Mesodermal cell (in vitro differentiated cells): ENCODE data around the gene PARP2.
"Not testable (repeated sequence)": the region's sequence is repeated elsewhere in the genome, so short reads cannot be mapped to it uniquely, and the experiment has no call there.

ENCODE experiments used
- H3K27ac ChIP-seq: 2 replicates; pipeline ENCODE4 v1.7.0; 2013; ENCODE audit warnings: mild to moderate bottlenecking, low read depth, low read length, moderate library complexity; ENCODE audit not compliant: severe bottlenecking
- H3K36me3 ChIP-seq: 2 replicates; pipeline ENCODE4 v1.7.1; 2013; ENCODE audit warnings: mild to moderate bottlenecking, low read length, moderate library complexity; ENCODE audit not compliant: control insufficient read depth, insufficient read depth
- H3K4me1 ChIP-seq: one replicate; pipeline ENCODE4 v1.7.1; 2013; ENCODE audit warnings: mild to moderate bottlenecking, low read length; ENCODE audit not compliant: insufficient read depth, control insufficient read depth, poor library complexity, severe bottlenecking
- H3K4me3 ChIP-seq: 2 replicates; pipeline ENCODE4 v1.7.0; 2013; ENCODE audit warnings: low read length, control low read depth, mild to moderate bottlenecking; ENCODE audit not compliant: insufficient read depth, poor library complexity, severe bottlenecking; ENCODE audit errors: extremely low read depth
- H3K9me3 ChIP-seq: 2 replicates; pipeline ENCODE4 v1.7.1; 2013; ENCODE audit warnings: mild to moderate bottlenecking, low read length, moderate library complexity; ENCODE audit not compliant: control insufficient read depth
- WGBS, 2 experiments: methylation state at CpG; one replicate each; pipeline ENCODE4 v1.1.5; 2013; ENCODE audit warnings: missing lambda C conversion rate in 2 of 2; ENCODE audit not compliant: insufficient coverage in 2 of 2; 5-methylcytosine and 5-hydroxymethylcytosine counted together

PARP2 gene

GRCh38 chr14:20328705-20329104 lies 14.7 kb upstream of the PARP2 start:
- peaks cover 57% of the 10 kb centered on the region for H3K36me3 ChIP-seq
- no peaks in the 10 kb centered on the region for H3K9me3 ChIP-seq
- no peak overlapping the region for H3K27ac ChIP-seq
- no peak overlapping the region for H3K4me3 ChIP-seq
- WGBS, 2 experiments: 60 to 83% methylated on average over 1 of the region's 2 CpGs
- peaks cover 7% of the 10 kb centered on the region for H3K4me1 ChIP-seq

- H3K4me1 ChIP-seq: peaks cover 7% of the 10 kb centered on the region
- H3K9me3 ChIP-seq: no peaks in the 10 kb centered on the region
- peaks cover 51% of the 10 kb centered on the region for H3K36me3 ChIP-seq
- no peak overlapping the region for H3K4me3 ChIP-seq
- WGBS, 2 experiments: no CpG with 5 or more reads among the region's 2 CpGs
- no peak overlapping the region for H3K27ac ChIP-seq
Observed at GRCh38 chr14:20329355-20329754, 14.1 kb upstream of the PARP2 start.

DNA sequence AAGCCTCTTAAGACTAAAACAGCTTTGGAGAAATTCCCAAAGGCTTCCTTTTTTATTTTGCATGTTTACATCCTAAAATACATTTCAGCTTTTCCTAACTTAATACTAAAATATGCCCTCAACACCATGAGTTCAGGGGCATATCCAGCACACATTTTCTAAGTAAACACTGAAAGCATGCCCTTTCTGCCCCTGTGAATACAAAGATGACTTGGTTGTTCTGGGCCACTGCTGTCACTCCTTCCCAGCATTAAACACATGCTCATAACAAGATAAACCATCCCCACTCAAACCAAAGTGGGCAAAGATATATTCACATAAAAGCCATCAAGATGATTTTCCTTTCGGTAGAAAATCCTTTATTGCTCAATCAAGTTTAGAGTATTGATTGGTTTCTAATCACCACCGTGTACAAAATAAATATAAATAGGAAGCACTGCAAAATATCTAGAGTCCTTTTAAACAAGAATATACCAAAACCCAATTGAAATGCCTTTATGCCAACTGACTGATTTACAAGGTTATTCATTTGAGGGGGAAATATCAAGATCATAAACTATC lies 12.3 kb upstream of the PARP2 start:
- H3K36me3 ChIP-seq: peaks cover 37% of the 10 kb centered on the region
- no peaks in the 10 kb centered on the region for H3K9me3 ChIP-seq
- peak overlapping the region; percentile 80 for H3K4me3 ChIP-seq
- WGBS, 2 experiments: no CpG with 5 or more reads among the region's 2 CpGs
- no peak overlapping the region for H3K27ac ChIP-seq
- H3K4me1 ChIP-seq: peaks cover 7% of the 10 kb centered on the region

GRCh38 chr14:20332431-20332787 lies 11.0 kb upstream of the PARP2 start:
- peaks cover 26% of the 10 kb centered on the region for H3K36me3 ChIP-seq
- WGBS, 2 experiments: 0% methylated on average over 3 to 4 of the region's 4 CpGs
- H3K9me3 ChIP-seq: no peaks in the 10 kb centered on the region
- peak overlapping the region; percentile 80 for H3K4me3 ChIP-seq
- peaks cover 7% of the 10 kb centered on the region for H3K4me1 ChIP-seq
- peak overlapping the region; percentile 88 for H3K27ac ChIP-seq

- Histone ChIP-seq H3K36me3 (peaks cover 22% of the 10 kb centered on the region), H3K4me3 (peak within 1 kb of the TSS; percentile 80), H3K27ac (peak within 1 kb of the TSS; percentile 88), H3K9me3 (no peaks in the 10 kb centered on the region), H3K4me1 (peaks cover 5% of the 10 kb centered on the region)
- WGBS, 2 experiments: 0% methylated on average over 5 to 12 of the region's 19 CpGs
Observed at GRCh38 chr14:20332788-20333493, 10.5 kb upstream of the PARP2 start, which contains the start of gene CCNB1IP1. Gene CCNB1IP1, minus strand, starts transcription at chr14:20333279. Its CDS starts 16,756 bp downstream, at chr14:20316523.

DNA sequence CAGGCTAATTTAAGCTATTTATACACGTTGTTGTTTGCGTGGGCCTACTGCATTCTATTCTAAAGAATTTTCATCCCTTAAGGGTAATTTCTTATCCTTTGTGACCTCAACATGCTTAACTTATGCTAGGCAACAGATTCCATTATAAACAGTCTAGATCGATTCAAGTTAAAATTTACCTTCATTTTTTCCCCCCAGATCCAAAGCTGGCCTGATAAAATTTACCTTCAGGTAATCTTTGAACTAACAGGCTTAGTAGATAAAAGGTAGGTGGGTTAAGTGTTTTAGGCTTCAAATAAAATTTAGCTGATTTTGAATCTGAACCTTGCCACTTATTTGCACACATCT lies 10.0 kb upstream of the PARP2 start:
- Histone ChIP-seq H3K4me3 (peak overlapping the region; percentile 80), H3K27ac (peak overlapping the region; percentile 88), H3K9me3 (no peaks in the 10 kb centered on the region), H3K4me1 (peaks cover 5% of the 10 kb centered on the region), H3K36me3 (peaks cover 20% of the 10 kb centered on the region)
- 0% methylated on average over 2 of the region's 3 CpGs; no CpG with 5 or more reads in 1 of the 2 experiments for WGBS, 2 experiments

- WGBS, 2 experiments: 73 to 83% methylated on average over 3 of the region's 7 CpGs
- H3K4me1 ChIP-seq: peaks cover 5% of the 10 kb centered on the region
- H3K36me3 ChIP-seq: peaks cover 14% of the 10 kb centered on the region
- no peak overlapping the region for H3K27ac ChIP-seq
- H3K9me3 ChIP-seq: no peaks in the 10 kb centered on the region
- H3K4me3 ChIP-seq: no peak overlapping the region
Observed at GRCh38 chr14:20334017-20334416, 9.4 kb upstream of the PARP2 start.

DNA sequence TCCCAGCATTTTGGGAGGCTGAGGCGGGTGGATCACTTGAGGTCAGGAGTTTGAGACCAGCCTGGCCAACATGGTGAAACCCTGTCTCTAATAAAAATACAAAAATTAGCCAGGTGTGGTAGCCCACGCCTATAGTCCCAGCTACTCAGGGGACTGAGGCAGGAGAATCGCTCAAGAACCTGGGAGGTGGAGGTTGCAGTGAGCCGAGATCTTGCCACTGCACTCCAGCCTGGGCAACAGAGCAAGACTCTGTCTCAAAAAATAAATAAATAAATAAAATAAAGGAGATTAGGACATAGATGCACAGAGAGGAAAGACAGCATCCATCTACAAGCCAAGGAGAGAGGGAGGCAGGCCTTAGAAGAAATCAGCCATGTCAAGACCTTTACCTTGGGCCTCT lies 2.4 kb upstream of the PARP2 start:
- not testable (repeated sequence) for H3K4me3 ChIP-seq, H3K27ac ChIP-seq, H3K4me1 ChIP-seq, H3K9me3 ChIP-seq
- 100% methylated on average over 1 of the region's 4 CpGs; no CpG with 5 or more reads in 1 of the 2 experiments for WGBS, 2 experiments
- H3K36me3 ChIP-seq: peaks cover 13% of the 10 kb centered on the region

DNA sequence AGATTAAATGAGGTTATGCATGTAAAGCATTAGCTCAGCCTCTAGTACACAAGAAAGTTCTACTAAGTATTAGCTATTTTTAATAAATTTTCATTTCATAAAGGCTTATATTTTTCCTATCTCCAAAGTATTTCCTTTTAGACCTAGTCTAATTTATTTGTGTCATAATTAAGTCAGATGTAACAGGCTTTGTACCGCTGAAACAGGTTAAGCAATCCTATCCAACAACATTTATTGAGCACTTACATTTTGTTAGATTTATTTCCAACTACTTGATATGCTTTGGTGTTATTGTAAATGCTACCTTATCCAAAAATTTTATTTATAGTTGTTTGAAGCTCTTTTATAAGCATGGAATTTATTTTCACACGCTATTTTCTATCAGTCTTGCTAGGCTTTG lies 1.8 kb upstream of the PARP2 start:
- peak overlapping the region; percentile 99 for H3K27ac ChIP-seq
- no peaks in the 10 kb centered on the region for H3K9me3 ChIP-seq
- peaks cover 19% of the 10 kb centered on the region for H3K36me3 ChIP-seq
- H3K4me3 ChIP-seq: peak overlapping the region; percentile 85
- peaks cover 3% of the 10 kb centered on the region for H3K4me1 ChIP-seq
- WGBS, 2 experiments: no CpG with 5 or more reads among the region's 2 CpGs

DNA sequence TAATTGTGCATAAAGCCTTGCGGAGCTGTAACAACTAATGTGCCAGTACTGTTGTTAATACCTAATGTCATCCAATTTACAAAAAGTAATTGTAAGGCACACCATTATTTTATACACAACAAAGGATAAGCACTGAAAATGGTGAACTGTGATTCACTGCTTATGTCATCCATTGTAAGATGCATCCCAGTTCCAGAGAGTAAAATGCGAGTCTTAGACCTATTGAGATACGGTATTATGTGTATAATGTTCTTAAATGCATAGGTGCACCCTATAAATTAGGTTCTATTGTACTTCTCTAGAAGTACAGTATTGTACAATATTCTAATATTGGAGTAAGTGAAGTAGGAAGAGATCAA lies 406 bp downstream of the PARP2 start:
- Histone ChIP-seq H3K36me3 (peaks cover 37% of the 10 kb centered on the region), H3K4me3 (peak overlapping the region; percentile 85), H3K4me1 (peaks cover 3% of the 10 kb centered on the region), H3K9me3 (no peaks in the 10 kb centered on the region), H3K27ac (peak overlapping the region; percentile 99)
- WGBS, 2 experiments: no CpG with 5 or more reads among the region's 3 CpGs

DNA sequence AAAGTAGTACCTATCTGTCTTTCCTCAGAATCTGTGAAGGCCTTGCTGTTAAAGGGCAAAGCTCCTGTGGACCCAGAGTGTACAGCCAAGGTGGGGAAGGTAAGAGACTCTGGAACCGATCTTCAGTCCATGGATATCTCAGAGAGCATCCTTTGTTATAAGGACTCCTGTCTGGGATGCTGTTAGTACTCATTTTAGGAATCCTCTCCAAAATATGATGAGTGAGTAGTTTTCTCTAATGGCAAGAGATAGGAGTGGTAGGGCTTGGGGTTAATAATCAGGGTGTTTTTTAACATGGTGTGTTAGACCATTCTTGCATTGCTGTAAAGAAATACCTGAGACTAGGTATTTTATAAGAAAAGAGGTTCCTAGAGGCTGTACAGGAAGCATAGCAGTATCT lies 1.9 kb downstream of the PARP2 start:
- Histone ChIP-seq H3K4me1 (peaks cover 3% of the 10 kb centered on the region), H3K9me3 (no peaks in the 10 kb centered on the region), H3K4me3 (no peak overlapping the region), H3K27ac (no peak overlapping the region), H3K36me3 (peaks cover 52% of the 10 kb centered on the region)
- WGBS, 2 experiments: 100% methylated on average over 1 of the region's 1 CpG; no CpG with 5 or more reads in 1 of the 2 experiments
